H9 (cell line): Measurements from ENCODE around the gene DDX24. TPM values are rescaled to one million over a fixed set of nuclear protein-coding genes. Genes with fewer than 3 reads are reported as not detected.

Experiments used
- DNase-seq: peaks from one replicate; pipeline ENCODE4 v3.0.0-alpha.2; 2017
- H2AFZ ChIP-seq: one replicate; pipeline ENCODE4 v1.6.1; 2013; ENCODE audit warnings: mild to moderate bottlenecking, low read length, control low read depth, moderate library complexity
- H2AK5ac ChIP-seq: 2 replicates; pipeline ENCODE4 v1.6.1; 2013; ENCODE audit warnings: low read length, control low read depth, mixed read lengths; ENCODE audit not compliant: insufficient read length
- H2BK120ac ChIP-seq: one replicate; pipeline ENCODE4 v1.6.1; 2013; ENCODE audit warnings: low read depth, mild to moderate bottlenecking, low read length, control low read depth, inconsistent platforms; ENCODE audit not compliant: poor library complexity, severe bottlenecking
- H2BK12ac ChIP-seq: 2 replicates; pipeline ENCODE4 v1.6.1; 2013; ENCODE audit warnings: low read length, control low read depth, mixed read lengths, low read depth; ENCODE audit not compliant: insufficient read length
- H2BK15ac ChIP-seq: 2 replicates; pipeline ENCODE4 v1.6.1; 2013; ENCODE audit warnings: low read depth, low read length, control low read depth
- H2BK20ac ChIP-seq: one replicate; pipeline ENCODE4 v1.6.1; 2013; ENCODE audit warnings: low read depth, mild to moderate bottlenecking, low read length, control low read depth, inconsistent platforms; ENCODE audit not compliant: poor library complexity, severe bottlenecking
- H2BK5ac ChIP-seq: 2 replicates; pipeline ENCODE4 v1.6.1; 2013; ENCODE audit warnings: low read length, control low read depth, mixed read lengths; ENCODE audit not compliant: insufficient read length
- H3K14ac ChIP-seq: 2 replicates; pipeline ENCODE4 v1.6.1; 2013; ENCODE audit warnings: low read length, control low read depth; ENCODE audit not compliant: insufficient read depth
- H3K18ac ChIP-seq: 2 replicates; pipeline ENCODE4 v1.6.1; 2013; ENCODE audit warnings: low read depth, mild to moderate bottlenecking, mixed read lengths, low read length, control low read depth; ENCODE audit not compliant: insufficient read length
- H3K23ac ChIP-seq: 2 replicates; pipeline ENCODE4 v1.6.1; 2013; ENCODE audit warnings: low read length, control low read depth, mixed read lengths, low read depth; ENCODE audit not compliant: insufficient read length
- H3K23me2 ChIP-seq: 2 replicates; pipeline ENCODE4 v1.6.1; 2013; ENCODE audit warnings: low read depth, mild to moderate bottlenecking, mixed read lengths, low read length, control low read depth; ENCODE audit not compliant: insufficient read length, poor library complexity, severe bottlenecking
- H3K27ac ChIP-seq: 2 replicates; pipeline ENCODE4 v1.5.1; 2013; ENCODE audit warnings: low read length, control low read depth, mixed read lengths, low read depth; ENCODE audit not compliant: insufficient read length
- H3K27me3 ChIP-seq: 2 replicates; pipeline ENCODE4 v1.6.1; 2013; ENCODE audit warnings: low read length, control low read depth, inconsistent platforms; ENCODE audit not compliant: insufficient read depth
- H3K4ac ChIP-seq: 2 replicates; pipeline ENCODE4 v1.6.1; 2013; ENCODE audit warnings: low read depth, mild to moderate bottlenecking, control low read depth, inconsistent platforms, low read length, moderate library complexity
- H3K4me1 ChIP-seq: 2 replicates; pipeline ENCODE4 v1.6.1; 2013; ENCODE audit warnings: low read length, control low read depth, inconsistent platforms; ENCODE audit not compliant: insufficient read depth
- H3K4me2 ChIP-seq: 2 replicates; pipeline ENCODE4 v1.6.1; 2013; ENCODE audit warnings: low read length, control low read depth, mixed read lengths; ENCODE audit not compliant: insufficient read length, insufficient read depth
- H3K56ac ChIP-seq: 2 replicates; pipeline ENCODE4 v1.6.1; 2013; ENCODE audit warnings: low read depth, mild to moderate bottlenecking, mixed read lengths, low read length, control low read depth; ENCODE audit not compliant: insufficient read length
- H3K79me1 ChIP-seq: 2 replicates; pipeline ENCODE4 v1.6.1; 2013; ENCODE audit warnings: low read depth, mild to moderate bottlenecking, moderate library complexity, low read length, control low read depth, inconsistent platforms; ENCODE audit not compliant: insufficient read depth, poor library complexity, severe bottlenecking
- H3K79me2 ChIP-seq: 2 replicates; pipeline ENCODE4 v1.6.1; 2013; ENCODE audit warnings: low read length, control low read depth, inconsistent platforms; ENCODE audit not compliant: insufficient read depth
- H3K9ac ChIP-seq: 2 replicates; pipeline ENCODE4 v1.6.1; 2013; ENCODE audit warnings: low read length, control low read depth, mixed read lengths; ENCODE audit not compliant: insufficient read length; ENCODE audit errors: extremely low read depth
- H3K9me3 ChIP-seq: one replicate; pipeline ENCODE4 v1.6.1; 2013; ENCODE audit warnings: low read depth, low read length, inconsistent platforms; ENCODE audit not compliant: control insufficient read depth
- H3T11ph ChIP-seq: one replicate; pipeline ENCODE4 v1.6.1; 2013; ENCODE audit warnings: mild to moderate bottlenecking, low read length, control low read depth, inconsistent platforms
- H4K20me1 ChIP-seq: one replicate; pipeline ENCODE4 v1.6.1; 2013; ENCODE audit not compliant: control insufficient read depth, insufficient read length, insufficient read depth
- H4K5ac ChIP-seq: 2 replicates; pipeline ENCODE4 v1.6.1; 2013; ENCODE audit warnings: low read depth, mild to moderate bottlenecking, mixed read lengths, low read length, control low read depth; ENCODE audit not compliant: insufficient read length
- H4K8ac ChIP-seq: replicated peaks from 2 replicates; pipeline ENCODE4 v1.6.1; 2013; ENCODE audit warnings: low read length, control low read depth, mixed read lengths, low read depth; ENCODE audit not compliant: insufficient read length
- H4K91ac ChIP-seq: 2 replicates; pipeline ENCODE4 v1.6.1; 2013; ENCODE audit warnings: low read depth, mild to moderate bottlenecking, moderate library complexity, mixed read lengths, low read length, control low read depth; ENCODE audit not compliant: insufficient read length
- H3K27ac Mint-ChIP-seq, 3 experiments: 2 replicates in 2 of 3; 3 replicates in 1 of 3; pipeline ENCODE4 v1.8.0; 2020 to 2021; ENCODE audit warnings: mixed read lengths in 3 of 3, mild to moderate bottlenecking in 1 of 3, moderate library complexity in 1 of 3
- H3K27me3 Mint-ChIP-seq: 2 replicates; pipeline ENCODE4 v1.8.0; 2021; ENCODE audit warnings: low read depth, mild to moderate bottlenecking, moderate library complexity, mixed read lengths
- H3K36me3 Mint-ChIP-seq, 3 experiments: 2 replicates in 2 of 3; 3 replicates in 1 of 3; pipeline ENCODE4 v1.8.0; 2020 to 2021; ENCODE audit warnings: low read depth in 3 of 3, mixed read lengths in 3 of 3; ENCODE audit not compliant: insufficient read depth in 1 of 3
- H3K4me1 Mint-ChIP-seq, 2 experiments: 2 replicates each; pipeline ENCODE4 v1.8.0; 2020; ENCODE audit warnings: mixed read lengths in 2 of 2
- H3K4me3 Mint-ChIP-seq, 2 experiments: 2 replicates in 1 of 2; 3 replicates in 1 of 2; pipeline ENCODE4 v1.8.0; 2020 to 2021; ENCODE audit warnings: mild to moderate bottlenecking in 2 of 2, mixed read lengths in 2 of 2, moderate library complexity in 1 of 2
- H3K9me3 Mint-ChIP-seq, 2 experiments: 2 replicates in 1 of 2; 3 replicates in 1 of 2; pipeline ENCODE4 v1.8.0; 2020; ENCODE audit warnings: mild to moderate bottlenecking in 2 of 2, mixed read lengths in 2 of 2, moderate library complexity in 1 of 2
- CTCF ChIP-seq: fragments of 200-600 bp; sonication (generic); conservative IDR thresholded peaks from 3 replicates; pipeline ENCODE4 v1.8.0; 2021; ENCODE audit warnings: antibody characterized with exemption, mild to moderate bottlenecking
- WGBS: extraction: QIAGEN DNeasy Blood & Tissue Kit; methylation state at CpG from one replicate; pipeline ENCODE4 v1.1.7; 2013; ENCODE audit warnings: missing lambda C conversion rate, low lambda C conversion rate, mixed read lengths; ENCODE audit not compliant: insufficient read length; ENCODE audit errors: extremely low coverage; 5-methylcytosine and 5-hydroxymethylcytosine counted together
- total RNA-seq: library from RNA; stranded (reverse); gene quantifications from 2 replicates; pipeline ENCODE4 v1.2.1, GENCODE V29; 2021

DDX24 gene
- total RNA-seq, 1 experiment from 2014 or later = 172 TPM

- Histone ChIP-seq H2BK20ac (no peak overlapping the region), H4K5ac (no peak overlapping the region), H3K4me2 (no peak overlapping the region), H3K18ac (no peak overlapping the region), H3K27ac (no peak overlapping the region), H3K56ac (no peak overlapping the region), H3K79me1 (no peaks in the 10 kb centered on the region), H3K9me3 (no peaks in the 10 kb centered on the region), H2AK5ac (no peak overlapping the region), H2BK5ac (no peak overlapping the region), H2BK120ac (no peak overlapping the region), H2AFZ (no peak overlapping the region), H4K20me1 (no peaks in the 10 kb centered on the region), H4K91ac (no peak overlapping the region), H4K8ac (no peak overlapping the region), H3K23me2 (no peaks in the 10 kb centered on the region), H2BK15ac (no peak overlapping the region), H3K23ac (no peak overlapping the region), H2BK12ac (no peak overlapping the region), H3K14ac (no peak overlapping the region), H3K79me2 (no peaks in the 10 kb centered on the region), H3T11ph (no peak overlapping the region), H3K9ac (no peak overlapping the region), H3K4ac (no peak overlapping the region), H3K27me3 (no peaks in the 10 kb centered on the region), H3K4me1 (no peaks in the 10 kb centered on the region; the same call in 1 of the 2 replicates)
- Mint-ChIP-seq H3K27me3 (peaks cover 18% of the 10 kb centered on the region), H3K27ac (no peak overlapping the region), H3K4me3 (no peak overlapping the region), H3K4me1 (peaks cover 21 to 40% of the 10 kb centered on the region in 2 experiments), H3K36me3 (no peaks in the 10 kb centered on the region), H3K9me3 (no peaks in the 10 kb centered on the region; a peak in 1 of 5 replicates)
- WGBS = no CpG with 5 or more reads among the region's 8 CpGs
- no peak for TF ChIP-seq CTCF
- no peak for DNase-seq
Measured at GRCh38 chr14:94018308-94018707, 62.7 kb downstream of the DDX24 start.
